Heart left ventricle (tissue), 16 donors: ENCODE data around the gene GRIA1. TPM values are rescaled to one million over a fixed set of nuclear protein-coding genes. Genes with fewer than 3 reads are reported as not detected.

Source experiments
- ATAC-seq, 4 donors: fragments of 200-7000 bp; cut with Tn5 transposase; one replicate each; pipeline ENCODE4 v1.9.1; 2020 to 2022; ENCODE audit warnings: moderate library complexity in 4 of 4, mild to moderate bottlenecking in 3 of 4, moderate number of reproducible peaks in 1 of 4
- DNase-seq, 5 donors: peaks; one replicate each; pipeline ENCODE4 v3.0.0-alpha.2; 2020
- H3K27ac ChIP-seq, 12 donors: fragments of 200-600 bp; sonication (generic) in 4 of 12; one replicate each; pipeline versions ENCODE4 v1.5.0 to v1.8.0; 2016 to 2022; ENCODE audit warnings: mild to moderate bottlenecking in 2 of 12
- H3K27me3 ChIP-seq, 9 donors: fragments of 200-600 bp; sonication (generic) in 2 of 9; one replicate each; pipeline versions ENCODE4 v1.5.1 to v1.8.0; 2016 to 2022; ENCODE audit warnings: mild to moderate bottlenecking in 3 of 9
- H3K36me3 ChIP-seq, 9 donors: fragments of 200-600 bp; sonication (generic) in 2 of 9; one replicate each; pipeline versions ENCODE4 v1.5.0 to v1.8.0; 2018 to 2022; ENCODE audit warnings: mild to moderate bottlenecking in 2 of 9
- H3K4me1 ChIP-seq, 12 donors: fragments of 200-600 bp; sonication (generic) in 4 of 12; one replicate each; pipeline versions ENCODE4 v1.5.0 to v1.8.0; 2016 to 2022; ENCODE audit warnings: mild to moderate bottlenecking in 3 of 12
- H3K4me3 ChIP-seq, 12 donors: fragments of 200-600 bp; sonication (generic) in 4 of 12; one replicate each; pipeline versions ENCODE4 v1.5.0 to v1.8.0; 2017 to 2022; ENCODE audit warnings: mild to moderate bottlenecking in 9 of 12, moderate library complexity in 4 of 12
- H3K9me3 ChIP-seq, 12 donors: fragments of 200-600 bp; sonication (generic) in 4 of 12; one replicate each; pipeline versions ENCODE4 v1.5.0 to v1.8.0; 2016 to 2022; ENCODE audit warnings: mild to moderate bottlenecking in 1 of 12
- CTCF ChIP-seq, 12 donors: fragments of 200-600 bp; sonication (generic) in 4 of 12; IDR thresholded peaks; one replicate each; pipeline versions ENCODE4 v1.5.0 to v1.8.0; 2018 to 2022; ENCODE audit warnings: antibody characterized with exemption in 12 of 12, mild to moderate bottlenecking in 5 of 12
- POLR2A ChIP-seq, 2 donors: fragments of 450-650 bp; IDR thresholded peaks; one replicate each; pipeline ENCODE4 v1.6.1; 2017; ENCODE audit warnings: antibody characterized with exemption in 2 of 2, mild to moderate bottlenecking in 2 of 2, moderate library complexity in 2 of 2
- WGBS, 4 donors: extraction: QIAGEN DNeasy Blood & Tissue Kit in 2 of 4; methylation state at CpG; one replicate each; pipeline versions ENCODE4 v1.1.5 to v1.1.7; 2013 to 2018; 5-methylcytosine and 5-hydroxymethylcytosine counted together
- intact Hi-C, 10 donors: fragments of 100-400 bp; cut with DNase I; formaldehyde crosslinking; loops; one replicate each; pipeline versions ENCODE4 v1.11.1 to v1.14.2; 2022
- polyA plus RNA-seq, 2 donors: library from polyadenylated mRNA; stranded (reverse); fragments of 200-250 nt; gene quantifications; one replicate each; pipeline ENCODE4 v1.2.3, GENCODE V29; 2013
- total RNA-seq, 9 donors: library from RNA; depleted of rRNA in 2 of 9; stranded (reverse); fragments of >200 nt in 2 of 9; fragmentation: NEBNext Ultra II Directional in 3 of 9; extraction: Animal tissue kit (Norgen Biotek cat#: 25700) in 3 of 9; gene quantifications; one replicate each; pipeline versions ENCODE4 v1.1.0 to v1.2.4, GENCODE V29; 2016 to 2023
- donor health status: ischemic (EF 13 %, LVEDD 7.1; RV severe dilation, severe dysfunction).
- donor health status: healthy with polysubstance abuse.
- donor health status: DM: no; HTN: yes; CAD: no.
- donor health status: DM: no; HTN: no; CAD: no.
- donor health status: ischemic (EF 25% LVEDD 6.9; RV normal size, moderate dysfunction).
- donor health status: ischemic (EF 25% LVEDD 5.7; RV mildly dilated, moderate dysfunction).
- donor health status: healthy.
- donor health status: DM: yes; HTN: yes; CAD: no.
- donor health status: ischemic (EF 35%, LVEDD 5.7; RV mildly dilated, moderate dysfunction).
- donor health status: nonischemic (EF 11% LVEDD 7.7; RV severe dilation, severe dysfunction).
- donor health status: DM: yes; HTN: yes; CAD: no.
- donor health status: PGD.
- donor health status: ischemic (EF 29% LVEDD 5.4; RV normal size, mild dysfunction).
- donor health status: nonischemic (EF 23%, LVEDD 6.1; RV moderate dilation, normal function).

GRIA1 gene
- total and polyA plus RNA-seq, 11 donors: 0.07 to 1.5 (median 0.37) TPM; not detected in 3

- no peak for DNase-seq
These were observed 33.5 kb upstream of the GRIA1 start for GRCh38 chr5:153456993-153457392.

GRCh38 chr5:153458268-153458667 is 32.2 kb upstream of the GRIA1 start:
- Histone ChIP-seq H3K27me3 (no peaks in the 10 kb centered on the region), H3K9me3 (no peaks in the 10 kb centered on the region), H3K4me1 (no peaks in the 10 kb centered on the region), H3K4me3 (no peak overlapping the region), H3K36me3 (no peaks in the 10 kb centered on the region), H3K27ac (no peak overlapping the region)
- DNase-seq (no peak), ATAC-seq (no peak)
- no peak for TF ChIP-seq POLR2A (IDR thresholded peaks at IDR 0.05)
- intact Hi-C loops: no loop called here

More at GRCh38 chr5:153456993-153457392, 33.5 kb upstream of the GRIA1 start:
- H3K36me3 ChIP-seq: no peaks in the 10 kb centered on the region
- intact Hi-C loops: no loop called here
- WGBS, 4 donors: 86 to 100% (median 91%) methylated on average over 1 of the region's 1 CpG
- no peak overlapping the region for H3K27ac ChIP-seq
- ATAC-seq: no peak
- H3K9me3 ChIP-seq: no peaks in the 10 kb centered on the region
- no peaks in the 10 kb centered on the region for H3K4me1 ChIP-seq
- no peak overlapping the region for H3K4me3 ChIP-seq
- TF ChIP-seq POLR2A (IDR thresholded peaks at IDR 0.05) (no peak), CTCF (IDR thresholded peaks at IDR 0.05) (no peak)
- no peaks in the 10 kb centered on the region for H3K27me3 ChIP-seq

DNA sequence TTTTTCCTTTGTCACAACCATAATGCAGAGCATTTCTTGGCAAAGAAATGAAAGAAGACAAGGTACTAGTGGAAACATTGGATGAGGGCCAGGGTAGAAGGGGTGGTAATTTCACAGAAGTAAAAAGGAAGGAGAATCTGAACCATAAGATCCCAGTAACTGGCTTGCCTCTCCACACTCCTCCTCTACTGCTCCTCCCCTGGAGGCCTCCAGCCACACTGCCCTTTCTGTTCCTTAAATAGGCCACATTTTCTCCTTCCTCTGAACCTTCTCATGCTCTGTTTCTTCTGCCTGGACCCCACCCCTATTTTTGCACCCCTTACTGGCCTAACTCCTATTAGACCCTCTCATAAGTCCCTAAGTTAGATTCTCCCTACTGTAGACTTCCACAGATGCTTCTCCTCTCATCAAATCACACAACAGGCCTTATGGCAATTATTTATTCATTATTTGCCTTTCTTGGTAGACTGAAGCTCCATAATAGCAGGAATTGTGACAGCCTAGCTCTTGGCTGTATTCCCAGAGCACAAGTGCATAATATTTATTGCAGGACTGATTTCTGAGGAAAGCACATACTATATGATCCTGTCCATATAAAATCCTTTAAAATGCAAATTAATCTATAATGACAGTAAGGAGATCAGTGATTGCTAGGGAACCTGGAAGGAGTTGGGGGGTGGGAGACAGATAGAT is 31.3 kb upstream of the GRIA1 start:
- no peaks in the 10 kb centered on the region for H3K36me3 ChIP-seq
- intact Hi-C loops: no loop called here
- peaks cover 0 to 1% (median 0%) of the 10 kb centered on the region in 9 donors for H3K27me3 ChIP-seq
- ATAC-seq (no peak), DNase-seq (no peak)
- H3K4me3 ChIP-seq: no peak overlapping the region
- no peak overlapping the region for H3K27ac ChIP-seq
- H3K4me1 ChIP-seq: no peaks in the 10 kb centered on the region
- TF ChIP-seq POLR2A (IDR thresholded peaks at IDR 0.05) (no peak), CTCF (IDR thresholded peaks at IDR 0.05) (no peak)
- H3K9me3 ChIP-seq: no peaks in the 10 kb centered on the region

DNA sequence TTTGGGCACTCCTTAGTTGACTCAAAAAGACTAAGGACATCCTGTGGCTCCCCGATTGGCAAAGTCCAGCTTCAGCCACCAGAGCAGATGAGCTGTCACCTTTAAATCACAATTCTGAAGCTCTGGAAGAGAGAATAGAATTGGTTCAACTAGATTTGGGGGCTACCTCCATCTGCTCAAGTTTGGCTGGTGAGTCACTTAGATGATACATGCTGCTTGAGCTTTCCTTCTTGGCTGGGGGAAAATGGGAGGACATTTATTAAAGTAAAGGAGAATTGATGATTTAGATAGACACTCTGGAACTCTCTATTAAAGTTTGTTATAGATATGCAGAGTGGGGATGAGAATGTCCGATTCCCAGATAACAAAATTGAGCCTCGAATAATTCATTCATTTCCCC is 30.0 kb upstream of the GRIA1 start:
- H3K27me3 ChIP-seq: peaks cover 0 to 5% (median 0%) of the 10 kb centered on the region in 9 donors
- DNase-seq: no peak
- intact Hi-C loops: no loop called here
- H3K4me1 ChIP-seq: no peaks in the 10 kb centered on the region
- H3K9me3 ChIP-seq: no peaks in the 10 kb centered on the region
- H3K27ac ChIP-seq: no peak overlapping the region
- no peak overlapping the region for H3K4me3 ChIP-seq
- 81 to 90% (median 85%) methylated on average over 3 of the region's 3 CpGs for WGBS, 4 donors
- H3K36me3 ChIP-seq: no peaks in the 10 kb centered on the region
- TF ChIP-seq POLR2A (IDR thresholded peaks at IDR 0.05) (no peak), CTCF (IDR thresholded peaks at IDR 0.05) (no peak)
- ATAC-seq: no peak

- intact Hi-C loops: no loop called here
- Histone ChIP-seq H3K27ac (no peak overlapping the region), H3K4me3 (no peak overlapping the region), H3K27me3 (peaks cover 0 to 5% (median 0%) of the 10 kb centered on the region in 9 donors), H3K4me1 (no peaks in the 10 kb centered on the region), H3K9me3 (no peaks in the 10 kb centered on the region), H3K36me3 (no peaks in the 10 kb centered on the region)
- TF ChIP-seq POLR2A (IDR thresholded peaks at IDR 0.05) (no peak), CTCF (IDR thresholded peaks at IDR 0.05) (no peak)
- no peak for DNase-seq
- 79 to 88% (median 86%) methylated on average over 2 of the region's 2 CpGs for WGBS, 4 donors
- ATAC-seq: no peak
These were observed 29.1 kb upstream of the GRIA1 start for GRCh38 chr5:153461341-153461740.
